Measurements from ENCODE around the gene TM4SF5.
"Not testable (repeated sequence)": the region's sequence is repeated elsewhere in the genome, so short reads cannot be mapped to it uniquely, and the experiment has no call there.

TM4SF5 gene

GRCh38 chr17:4818276-4818675, 46.6 kb downstream of the TM4SF5 start:
- no peak for TF ChIP-seq CTCF (IDR thresholded peaks at IDR 0.05; ENCODE audit: low read depth, low read length)
- in situ Hi-C loops (cut with HindIII; ENCODE audit: low sequenced_read_pairs): no loop called here
- no peak for DNase-seq (ENCODE audit: low read depth, low spot score)
- no peak overlapping the region for H3K4me3 ChIP-seq (ENCODE audit: low read depth, low read length)

- no peak for TF ChIP-seq CTCF (IDR thresholded peaks at IDR 0.05; ENCODE audit: low read depth, low read length)
- in situ Hi-C loops (cut with HindIII; ENCODE audit: low sequenced_read_pairs): no loop called here
- DNase-seq (ENCODE audit: low read depth, low spot score): no peak
- no peak overlapping the region for H3K4me3 ChIP-seq (ENCODE audit: low read depth, low read length)
Observed at GRCh38 chr17:4822835-4823234, 51.1 kb downstream of the TM4SF5 start.

- DNase-seq (ENCODE audit: low read depth, low spot score): no peak
- in situ Hi-C loops (cut with HindIII; ENCODE audit: low sequenced_read_pairs): no loop called here
- H3K4me3 ChIP-seq (ENCODE audit: low read depth, low read length): no peak overlapping the region
- no peak for TF ChIP-seq CTCF (IDR thresholded peaks at IDR 0.05; ENCODE audit: low read depth, low read length)
Observed at GRCh38 chr17:4823373-4824089, 51.8 kb downstream of the TM4SF5 start.

- H3K4me3 ChIP-seq (ENCODE audit: low read depth, low read length): no peak overlapping the region
- in situ Hi-C loops (cut with HindIII; ENCODE audit: low sequenced_read_pairs): no loop called here
- TF ChIP-seq CTCF (IDR thresholded peaks at IDR 0.05; ENCODE audit: low read depth, low read length): no peak
- no peak for DNase-seq (ENCODE audit: low read depth, low spot score)
Observed at GRCh38 chr17:4827399-4827798, 55.7 kb downstream of the TM4SF5 start.

- peak overlapping the region; percentile 83 for H3K4me3 ChIP-seq (ENCODE audit: low read depth, low read length)
- in situ Hi-C loops (cut with HindIII; ENCODE audit: low sequenced_read_pairs); DNase-seq (ENCODE audit: low read depth, low spot score): not testable (repeated sequence)
Observed at GRCh38 chr17:4832829-4833177, 61.1 kb downstream of the TM4SF5 start.

All from astrocyte of the spinal cord (primary cell).